ENCODE results near the gene HIRA. TPM values are rescaled to one million over a fixed set of nuclear protein-coding genes. Genes with fewer than 3 reads are reported as not detected.

Gene HIRA, protein sequence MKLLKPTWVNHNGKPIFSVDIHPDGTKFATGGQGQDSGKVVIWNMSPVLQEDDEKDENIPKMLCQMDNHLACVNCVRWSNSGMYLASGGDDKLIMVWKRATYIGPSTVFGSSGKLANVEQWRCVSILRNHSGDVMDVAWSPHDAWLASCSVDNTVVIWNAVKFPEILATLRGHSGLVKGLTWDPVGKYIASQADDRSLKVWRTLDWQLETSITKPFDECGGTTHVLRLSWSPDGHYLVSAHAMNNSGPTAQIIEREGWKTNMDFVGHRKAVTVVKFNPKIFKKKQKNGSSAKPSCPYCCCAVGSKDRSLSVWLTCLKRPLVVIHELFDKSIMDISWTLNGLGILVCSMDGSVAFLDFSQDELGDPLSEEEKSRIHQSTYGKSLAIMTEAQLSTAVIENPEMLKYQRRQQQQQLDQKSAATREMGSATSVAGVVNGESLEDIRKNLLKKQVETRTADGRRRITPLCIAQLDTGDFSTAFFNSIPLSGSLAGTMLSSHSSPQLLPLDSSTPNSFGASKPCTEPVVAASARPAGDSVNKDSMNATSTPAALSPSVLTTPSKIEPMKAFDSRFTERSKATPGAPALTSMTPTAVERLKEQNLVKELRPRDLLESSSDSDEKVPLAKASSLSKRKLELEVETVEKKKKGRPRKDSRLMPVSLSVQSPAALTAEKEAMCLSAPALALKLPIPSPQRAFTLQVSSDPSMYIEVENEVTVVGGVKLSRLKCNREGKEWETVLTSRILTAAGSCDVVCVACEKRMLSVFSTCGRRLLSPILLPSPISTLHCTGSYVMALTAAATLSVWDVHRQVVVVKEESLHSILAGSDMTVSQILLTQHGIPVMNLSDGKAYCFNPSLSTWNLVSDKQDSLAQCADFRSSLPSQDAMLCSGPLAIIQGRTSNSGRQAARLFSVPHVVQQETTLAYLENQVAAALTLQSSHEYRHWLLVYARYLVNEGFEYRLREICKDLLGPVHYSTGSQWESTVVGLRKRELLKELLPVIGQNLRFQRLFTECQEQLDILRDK
- 22.0 and 24.3 TPM in 2 replicates for total RNA-seq (2022)
- Bru-seq, nascent RNA = percentile 77 among the genes with signal in this experiment
- percentile 71 among the genes with signal in this experiment for BruChase-seq, experiment 1, labeled RNA remaining after a 6-hour chase
- BruChase-seq, experiment 2, labeled RNA remaining after a 2-hour chase = percentile 75 among the genes with signal in this experiment
- long read RNA-seq, full-length matches to known transcripts = 1 of 8 reads
- long read RNA-seq, partial matches to known transcripts = 2 of 8 reads
- long read RNA-seq, other reads (novel, unspliced or antisense) = 5 of 8 reads

DNA sequence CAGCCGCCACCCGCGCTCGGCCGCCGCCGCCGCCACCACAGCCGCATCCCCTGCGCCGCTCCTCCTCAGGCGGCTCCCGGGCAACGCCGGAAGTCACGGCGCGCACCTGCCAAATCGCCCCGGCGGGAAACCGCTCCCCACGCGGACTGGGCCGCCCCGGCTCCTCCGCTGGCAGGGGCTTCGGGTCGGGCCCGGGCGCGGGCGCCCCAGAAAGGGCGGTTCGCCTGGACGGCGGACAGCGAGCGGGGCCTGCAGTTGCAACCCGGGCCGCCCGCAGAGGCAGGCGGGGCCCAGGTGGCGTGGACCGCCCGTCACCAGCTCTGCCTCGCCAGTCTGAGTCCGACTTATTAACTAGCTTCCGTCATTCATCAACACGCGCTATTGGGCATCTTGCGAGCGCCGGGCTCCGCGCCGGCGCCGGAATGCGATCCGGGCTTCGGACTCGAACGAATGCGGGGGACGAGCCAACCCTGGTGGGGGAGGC is at the start of gene HIRA:
Gene HIRA, minus strand, starts transcription at position 85 of the 484 bp plus-strand sequence. CDS start 257 bp downstream, outside the sequence.
- POLR2A ChIA-PET = interaction anchor here (0.5 to 5.7 kb wide), 24 partner anchors 9 to 648 kb away, joined by 3 to 127 read pairs (median 4); partner anchors contain the start of genes C22orf39, CDC45, CLTCL1 and DGCR2
- BruUV-seq (replicated peaks) = no TSS peak

DNA sequence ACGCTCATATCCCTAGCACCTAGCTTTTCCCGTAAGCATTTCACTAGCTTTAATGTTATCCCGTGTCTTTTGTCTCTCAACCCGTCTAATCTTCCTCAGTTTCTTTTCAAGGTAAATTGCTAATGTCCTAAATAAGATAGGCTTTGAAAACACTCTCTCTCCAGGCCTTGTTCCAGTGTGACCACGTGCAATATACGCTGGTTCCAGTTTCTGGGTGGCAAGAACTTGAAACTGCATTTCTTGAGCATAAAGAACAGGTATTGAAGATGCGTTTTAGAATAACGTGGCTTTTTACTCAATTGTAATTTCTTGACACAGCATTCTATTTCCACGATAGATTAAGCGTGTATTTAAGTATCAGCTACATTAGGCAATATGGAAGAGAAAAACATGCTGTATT is 49.3 kb upstream of the HIRA start:
- no peaks in the 10 kb centered on the region for H3K9me3 Mint-ChIP-seq (ENCODE audit: unreplicated experiment)
- POLR2A ChIA-PET = interaction anchor here (1.7 to 5.5 kb wide), 5 partner anchors 31 to 302 kb away, joined by 5 to 59 read pairs (median 10); partner anchors contain the start of genes C22orf39, HIRA, MRPL40 and SLC25A1
- TSS peak; percentile 20 for BruUV-seq (replicated peaks)
- H3K36me3 Mint-ChIP-seq (ENCODE audit: insufficient read depth, unreplicated experiment) = peaks cover 18% of the 10 kb centered on the region
- no peak for TF ChIP-seq CTCF (IDR thresholded peaks at IDR 0.05; ENCODE audit: unreplicated experiment)
- no peaks in the 10 kb centered on the region for H3K27me3 Mint-ChIP-seq (ENCODE audit: insufficient read depth, unreplicated experiment)
- CTCF ChIA-PET = interaction anchor here (1.4 kb wide), 1 partner anchor 149 kb away, joined by 3 read pairs; no protein-coding TSS in a partner anchor
- intact Hi-C loops (cut with micrococcal nuclease) = no loop called here
- no peak overlapping the region for H3K27ac Mint-ChIP-seq (ENCODE audit: low read depth, unreplicated experiment)
- H3K4me3 Mint-ChIP-seq (ENCODE audit: unreplicated experiment) = peak overlapping the region; percentile 96
- peaks cover 31% of the 10 kb centered on the region for H3K4me1 Mint-ChIP-seq (ENCODE audit: insufficient read depth, unreplicated experiment)
- DNase-seq (ENCODE audit: unreplicated experiment) = no peak

More for the DNA sequence above, at the start of gene HIRA:
- Mint-ChIP-seq H3K4me1 (ENCODE audit: insufficient read depth, unreplicated experiment) (peaks cover 16% of the 10 kb centered on the region), H3K4me3 (ENCODE audit: unreplicated experiment) (peak within 1 kb of the TSS; percentile 86), H3K9me3 (ENCODE audit: unreplicated experiment) (no peaks in the 10 kb centered on the region), H3K27ac (ENCODE audit: low read depth, unreplicated experiment) (peak within 1 kb of the TSS; percentile 91), H3K36me3 (ENCODE audit: insufficient read depth, unreplicated experiment) (peaks cover 32% of the 10 kb centered on the region), H3K27me3 (ENCODE audit: insufficient read depth, unreplicated experiment) (no peaks in the 10 kb centered on the region)
- intact Hi-C loops (cut with micrococcal nuclease) = loop anchor here (1.0 to 5.0 kb wide), 3 partner anchors 16 to 252 kb away; partner anchors contain the start of gene C22orf39
- DNase-seq (ENCODE audit: unreplicated experiment) = peak; percentile 74
- no peak for TF ChIP-seq CTCF (IDR thresholded peaks at IDR 0.05; ENCODE audit: unreplicated experiment)
- CTCF ChIA-PET = interaction anchor here (0.7 to 0.9 kb wide), 2 partner anchors 123 to 195 kb away, joined by 3 read pairs; no protein-coding TSS in a partner anchor

- DNase-seq (ENCODE audit: unreplicated experiment) = no peak
- Mint-ChIP-seq H3K27ac (ENCODE audit: low read depth, unreplicated experiment) (peak overlapping the region; percentile 100), H3K36me3 (ENCODE audit: insufficient read depth, unreplicated experiment) (peaks cover 24% of the 10 kb centered on the region), H3K4me1 (ENCODE audit: insufficient read depth, unreplicated experiment) (peaks cover 37% of the 10 kb centered on the region), H3K27me3 (ENCODE audit: insufficient read depth, unreplicated experiment) (no peaks in the 10 kb centered on the region), H3K4me3 (ENCODE audit: unreplicated experiment) (peak overlapping the region; percentile 96), H3K9me3 (ENCODE audit: unreplicated experiment) (no peaks in the 10 kb centered on the region)
- ChIA-PET CTCF (interaction anchor here (0.6 to 1.4 kb wide), 2 partner anchors 149 to 473 kb away, joined by 3 to 6 read pairs; no protein-coding TSS in a partner anchor), POLR2A (interaction anchor here (0.6 to 5.5 kb wide), 25 partner anchors 8 to 1028 kb away, joined by 3 to 59 read pairs (median 5); partner anchors contain the start of genes C22orf39, CLTCL1, ESS2 and HIRA)
- TF ChIP-seq CTCF (IDR thresholded peaks at IDR 0.05; ENCODE audit: unreplicated experiment) = no peak
- intact Hi-C loops (cut with micrococcal nuclease) = no loop called here
- no TSS peak for BruUV-seq (replicated peaks)
Observed at GRCh38 chr22:19480173-19480568, 48.6 kb upstream of the HIRA start.

Measured in MCF 10A (cell line).